Uterus (tissue), 2 donors: ENCODE results near the gene ADO.

Experiments used
- POLR2A ChIP-seq, 2 donors: fragments of 450-650 bp; IDR thresholded peaks; one replicate each; pipeline ENCODE4 v1.6.1; 2016; ENCODE audit warnings: antibody characterized with exemption in 2 of 2, mild to moderate bottlenecking in 1 of 2, moderate library complexity in 1 of 2
- TF ChIP-seq, protein P1 (sequence below), 4 experiments: fragments of 200-600 bp in 2 of 4; fragments of 450-650 bp in 2 of 4; sonication (generic) in 2 of 4; IDR thresholded peaks; one replicate each; pipeline ENCODE4 v1.5.1; 2016 to 2019; ENCODE audit warnings: antibody characterized with exemption in 4 of 4, mild to moderate bottlenecking in 2 of 4, moderate library complexity in 1 of 4

DNA sequence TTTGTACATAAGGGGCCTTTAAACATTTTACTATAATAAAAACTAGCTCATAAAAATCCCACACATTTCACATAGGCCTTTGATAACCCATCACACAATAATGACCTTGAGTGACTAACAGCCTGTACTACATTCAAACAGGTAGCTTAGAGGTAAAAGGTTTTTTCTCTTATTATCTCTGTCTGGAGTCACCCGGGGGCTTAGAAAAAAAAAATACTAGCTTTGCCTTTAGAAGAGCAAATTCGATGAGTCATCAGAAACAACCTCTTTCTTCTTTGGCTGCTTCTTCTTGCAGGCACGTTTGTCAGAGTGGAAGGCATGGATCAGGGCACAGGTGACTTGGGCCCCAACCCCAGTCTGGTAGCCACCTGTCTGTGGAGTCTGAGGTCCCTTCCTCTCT, 43.4 kb upstream of the ADO start:
- TF ChIP-seq, protein P1, sequence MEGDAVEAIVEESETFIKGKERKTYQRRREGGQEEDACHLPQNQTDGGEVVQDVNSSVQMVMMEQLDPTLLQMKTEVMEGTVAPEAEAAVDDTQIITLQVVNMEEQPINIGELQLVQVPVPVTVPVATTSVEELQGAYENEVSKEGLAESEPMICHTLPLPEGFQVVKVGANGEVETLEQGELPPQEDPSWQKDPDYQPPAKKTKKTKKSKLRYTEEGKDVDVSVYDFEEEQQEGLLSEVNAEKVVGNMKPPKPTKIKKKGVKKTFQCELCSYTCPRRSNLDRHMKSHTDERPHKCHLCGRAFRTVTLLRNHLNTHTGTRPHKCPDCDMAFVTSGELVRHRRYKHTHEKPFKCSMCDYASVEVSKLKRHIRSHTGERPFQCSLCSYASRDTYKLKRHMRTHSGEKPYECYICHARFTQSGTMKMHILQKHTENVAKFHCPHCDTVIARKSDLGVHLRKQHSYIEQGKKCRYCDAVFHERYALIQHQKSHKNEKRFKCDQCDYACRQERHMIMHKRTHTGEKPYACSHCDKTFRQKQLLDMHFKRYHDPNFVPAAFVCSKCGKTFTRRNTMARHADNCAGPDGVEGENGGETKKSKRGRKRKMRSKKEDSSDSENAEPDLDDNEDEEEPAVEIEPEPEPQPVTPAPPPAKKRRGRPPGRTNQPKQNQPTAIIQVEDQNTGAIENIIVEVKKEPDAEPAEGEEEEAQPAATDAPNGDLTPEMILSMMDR (IDR thresholded peaks at IDR 0.05), result no peak
- TF ChIP-seq POLR2A (IDR thresholded peaks at IDR 0.05), result no peak
